Activated T-cell treated with anti-CD3 and anti-CD28 coated beads for 48 hours (primary cell): ENCODE data around the gene GNPDA1.

Experiments
- DNase-seq: peaks from one replicate; pipeline ENCODE4 v3.0.0-alpha.2; 2020; ENCODE audit warnings: low read depth

Gene GNPDA1

DNA sequence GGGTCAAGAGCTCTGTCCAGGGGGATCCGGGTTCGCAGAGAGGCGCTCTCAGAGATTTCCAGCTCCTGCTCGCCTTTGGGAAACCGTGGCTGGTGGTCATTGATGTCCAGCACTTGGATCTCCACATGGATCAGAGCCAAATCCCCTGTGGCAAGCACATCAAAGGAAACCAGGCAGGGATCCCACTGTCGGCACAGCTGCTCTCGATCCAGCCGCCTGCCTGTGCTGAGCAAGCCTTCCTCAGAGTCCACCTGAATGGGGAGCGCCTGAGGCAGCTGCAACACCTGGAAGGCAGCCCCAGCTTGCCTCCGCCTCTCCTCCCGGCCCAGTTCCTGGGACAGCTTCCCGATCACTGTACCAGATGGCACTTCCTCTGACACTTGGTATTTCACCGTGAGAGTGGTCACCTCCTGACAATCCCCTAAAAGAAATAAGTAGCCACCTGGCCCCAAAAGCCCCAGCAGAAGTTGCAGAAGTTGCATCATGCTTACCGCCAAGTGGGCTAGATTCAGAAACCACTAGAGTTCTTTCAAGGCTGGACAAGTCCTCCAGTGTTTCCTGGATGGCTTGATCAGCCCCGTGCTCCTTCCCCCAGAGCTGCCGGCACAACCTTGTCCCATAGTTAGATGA, 55.3 kb downstream of the GNPDA1 start:
- no peak for DNase-seq

DNA sequence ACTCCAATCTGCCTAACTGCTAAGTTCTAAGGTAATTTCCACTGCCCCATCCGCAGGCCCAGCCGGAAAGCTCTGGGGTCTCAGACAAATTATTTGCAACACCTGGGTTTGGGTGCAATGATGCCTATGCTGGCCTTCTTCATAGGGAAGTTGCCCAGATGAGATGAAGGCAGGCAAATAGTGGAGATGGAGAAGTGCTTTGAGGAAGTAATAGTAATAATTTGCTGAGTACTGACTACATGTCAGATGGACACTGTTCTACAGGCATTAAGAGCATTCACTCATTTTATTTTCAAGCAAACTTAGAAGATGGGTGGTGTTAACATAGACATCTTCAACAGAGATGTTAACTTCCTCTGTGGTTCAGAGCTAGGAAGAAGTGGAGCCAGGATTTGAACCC, 58.6 kb downstream of the GNPDA1 start:
- DNase-seq, result no peak

DNA sequence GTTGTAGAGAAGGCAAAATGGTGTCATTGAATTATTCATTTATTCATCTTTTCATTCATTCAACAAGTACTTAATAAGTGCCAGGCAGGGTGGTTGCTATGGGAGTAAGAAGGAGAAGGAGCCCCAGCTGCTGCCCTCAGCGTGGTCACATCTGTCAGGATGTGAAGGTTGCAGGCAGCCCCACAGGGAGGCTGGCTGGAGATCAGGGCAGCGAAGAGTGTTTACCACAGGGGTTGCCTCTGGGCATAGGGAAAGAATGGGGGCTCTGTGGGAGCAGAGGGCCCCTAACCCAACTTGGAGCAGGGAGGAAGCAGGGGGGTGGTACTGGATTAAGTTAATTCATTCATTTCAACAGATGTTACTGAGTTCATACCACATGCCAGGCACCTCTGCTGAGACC, 60.8 kb downstream of the GNPDA1 start:
- DNase-seq, result no peak

DNA sequence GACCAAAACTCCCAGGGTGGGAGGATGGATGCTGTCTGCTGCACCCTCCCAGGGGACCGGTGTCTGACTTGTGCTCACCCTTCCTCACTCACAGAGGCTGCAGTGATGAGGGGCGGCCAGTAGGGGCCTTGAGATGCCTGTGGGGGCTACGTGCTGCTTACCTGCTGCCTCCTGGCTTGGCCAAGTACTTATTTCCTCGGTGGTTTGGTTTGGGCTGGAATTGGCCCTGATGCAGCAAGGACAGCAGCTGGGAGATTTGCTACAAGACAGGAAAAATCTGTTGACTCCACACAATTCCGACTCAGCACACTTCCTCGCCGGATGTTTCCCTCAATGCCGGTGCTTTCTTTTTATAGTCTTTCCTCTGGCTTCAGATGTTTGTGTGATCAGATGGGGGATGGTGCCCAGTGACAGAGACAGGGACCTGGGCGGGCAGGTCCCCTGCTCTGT, 61.5 kb downstream of the GNPDA1 start:
- DNase-seq, result peak; percentile 30
